Measurements from ENCODE around the gene IL5.

- TF ChIP-seq ELK1 (IDR thresholded peaks at IDR 0.05; ENCODE audit: borderline replicate concordance, low read depth, low read length) (no peak), CTCF (conservative IDR thresholded peaks at IDR 0.05; ENCODE audit: low read depth, low read length) (no peak), FOS (IDR thresholded peaks at IDR 0.05; ENCODE audit: low read depth, low read length) (no peak), RCOR1 (IDR thresholded peaks at IDR 0.05; ENCODE audit: insufficient replicate concordance, low read length) (no peak), POLR2A (IDR thresholded peaks at IDR 0.05; ENCODE audit: low read depth, low read length) (no peak), RFX5 (IDR thresholded peaks at IDR 0.05; ENCODE audit: low read depth, low read length) (no peak), CEBPB (IDR thresholded peaks at IDR 0.05; ENCODE audit: low read depth, low read length) (no peak)
Measured at GRCh38 chr5:132556153-132556762, 12.9 kb upstream of the IL5 start.

Data from IMR-90 (cell line).